ENCODE measurements around the gene POU6F1. TPM values are rescaled to one million over a fixed set of nuclear protein-coding genes. Genes with fewer than 3 reads are reported as not detected.

Gene POU6F1
- total and polyA plus RNA-seq, 5 donors from 2014 or later: 0.74 to 25.1 (median 2.5) TPM

DNA sequence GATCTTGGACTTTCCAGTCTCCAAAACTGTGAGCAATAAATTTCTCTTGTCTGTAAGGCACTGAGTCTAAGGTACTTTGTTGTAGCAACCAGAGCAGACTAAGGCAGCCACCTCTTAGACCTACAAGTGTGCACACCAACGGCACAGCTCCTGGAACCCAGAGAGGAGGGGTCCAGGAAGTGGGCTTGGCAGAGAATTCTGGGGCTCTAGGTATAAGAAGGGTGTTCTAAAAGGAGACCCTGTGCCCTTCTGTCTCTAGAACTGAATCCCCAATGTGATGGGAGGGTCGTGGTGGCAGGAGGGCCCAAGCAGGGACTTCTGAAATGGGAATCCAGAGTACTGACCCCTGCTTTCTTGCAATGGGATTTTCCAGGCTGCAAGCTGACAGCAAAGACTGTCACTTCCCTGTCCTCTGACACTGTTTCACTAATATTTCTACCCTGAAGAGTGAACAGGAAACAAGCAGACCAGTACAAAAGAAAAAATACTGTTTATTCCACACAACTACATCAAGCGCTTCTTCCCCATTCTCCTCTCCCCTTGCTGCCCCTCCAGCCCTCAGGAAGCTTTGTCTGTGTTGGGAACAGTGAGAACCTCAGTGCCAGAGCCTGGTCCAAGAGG is 31.3 kb downstream of the POU6F1 start:
- no peak for ATAC-seq (ENCODE audit: low read depth in 2 of 2)
- H3K27ac Mint-ChIP-seq: peak overlapping the region in 1 of 3 donors; percentile 10
- H3K9me3 ChIP-seq (ENCODE audit: control insufficient read depth in 2 of 2, low read length in 2 of 2): no peaks in the 10 kb centered on the region
- H3K36me3 Mint-ChIP-seq: peaks cover 15% of the 10 kb centered on the region
- peaks cover 15% of the 10 kb centered on the region for H3K36me3 ChIP-seq (ENCODE audit: control insufficient read depth, insufficient read depth, low read length)
- H3K27me3 Mint-ChIP-seq: no peaks in the 10 kb centered on the region
- no peak for DNase-seq
- H3K4me3 Mint-ChIP-seq: no peak overlapping the region
- peaks cover 0 to 2% (median 0%) of the 10 kb centered on the region in 7 donors for H3K9me3 Mint-ChIP-seq
- no peak overlapping the region for H3K4me3 ChIP-seq (ENCODE audit: low read depth, low read length)
- H3K4me1 ChIP-seq (ENCODE audit: control insufficient read depth, insufficient read depth, low read length, poor library complexity, severe bottlenecking): no peaks in the 10 kb centered on the region
- no peaks in the 10 kb centered on the region for H3K4me1 Mint-ChIP-seq
- peaks cover 2% of the 10 kb centered on the region for H3K27me3 ChIP-seq (ENCODE audit: control insufficient read depth, insufficient read depth, low read length)
- H3K27ac ChIP-seq (ENCODE audit: insufficient read depth, low read length, poor library complexity, severe bottlenecking): no peak overlapping the region

DNA sequence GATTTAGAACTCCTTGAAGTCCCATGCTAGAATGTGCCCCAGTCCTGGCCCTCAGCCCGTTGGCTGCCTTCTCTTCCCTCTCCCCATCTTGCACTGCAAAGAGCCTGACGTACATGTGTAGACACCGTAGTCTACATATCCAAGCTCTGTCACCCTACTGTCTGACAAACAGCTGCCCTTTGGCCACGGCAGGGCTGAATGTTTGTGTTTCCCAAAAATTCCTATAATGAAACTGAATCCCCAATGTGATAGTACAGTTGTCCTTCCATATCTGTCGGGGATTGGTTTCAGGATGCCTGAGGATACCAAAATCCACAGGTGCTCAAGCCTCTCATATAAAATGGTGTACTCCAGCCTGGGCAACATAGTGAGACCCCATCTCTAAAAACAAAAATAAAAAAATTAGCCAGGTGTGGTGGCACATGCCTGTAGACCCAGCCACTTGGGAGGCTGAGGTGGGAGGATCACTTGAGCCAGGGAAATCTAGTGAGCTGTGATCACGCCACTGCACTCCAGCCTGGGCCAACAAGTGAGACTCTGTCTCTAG is 32.6 kb downstream of the POU6F1 start:
- Mint-ChIP-seq H3K4me3 (no peak overlapping the region), H3K36me3 (peaks cover 3% of the 10 kb centered on the region), H3K4me1 (no peaks in the 10 kb centered on the region), H3K9me3 (peaks cover 0 to 2% (median 0%) of the 10 kb centered on the region in 7 donors), H3K27ac (no peak overlapping the region), H3K27me3 (no peaks in the 10 kb centered on the region)
- H3K9me3 ChIP-seq (ENCODE audit: control insufficient read depth in 2 of 2, low read length in 2 of 2): no peaks in the 10 kb centered on the region
- H3K27ac ChIP-seq (ENCODE audit: insufficient read depth, low read length, poor library complexity, severe bottlenecking): no peak overlapping the region
- H3K36me3 ChIP-seq (ENCODE audit: control insufficient read depth, insufficient read depth, low read length): peaks cover 6% of the 10 kb centered on the region
- ATAC-seq (ENCODE audit: low read depth in 2 of 2) (no peak), DNase-seq (no peak)
- no peak overlapping the region for H3K4me3 ChIP-seq (ENCODE audit: low read depth, low read length)
- H3K27me3 ChIP-seq (ENCODE audit: control insufficient read depth, insufficient read depth, low read length): peaks cover 2% of the 10 kb centered on the region
- H3K4me1 ChIP-seq (ENCODE audit: control insufficient read depth, insufficient read depth, low read length, poor library complexity, severe bottlenecking): no peaks in the 10 kb centered on the region

DNA sequence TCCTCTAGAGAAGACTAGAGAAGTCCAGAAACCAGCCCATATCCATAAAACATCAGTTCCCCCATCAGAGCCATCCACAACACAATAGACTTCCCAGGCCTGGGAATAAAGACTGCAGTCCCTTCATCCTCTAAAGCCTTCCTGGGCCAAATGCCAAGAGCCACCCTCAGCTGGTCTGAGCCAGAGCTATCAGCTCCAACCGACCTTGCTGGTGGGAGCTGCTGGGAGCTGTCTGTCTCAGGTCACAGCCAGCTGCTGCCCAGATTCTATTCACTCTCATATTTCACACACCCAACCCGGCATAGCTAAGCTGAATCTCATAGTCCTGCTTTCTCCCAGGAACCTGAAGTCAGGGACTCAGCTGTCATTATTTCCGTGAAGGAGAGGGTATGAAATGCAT is 34.0 kb downstream of the POU6F1 start:
- H3K9me3 Mint-ChIP-seq: peaks cover 0 to 2% (median 0%) of the 10 kb centered on the region in 7 donors

DNA sequence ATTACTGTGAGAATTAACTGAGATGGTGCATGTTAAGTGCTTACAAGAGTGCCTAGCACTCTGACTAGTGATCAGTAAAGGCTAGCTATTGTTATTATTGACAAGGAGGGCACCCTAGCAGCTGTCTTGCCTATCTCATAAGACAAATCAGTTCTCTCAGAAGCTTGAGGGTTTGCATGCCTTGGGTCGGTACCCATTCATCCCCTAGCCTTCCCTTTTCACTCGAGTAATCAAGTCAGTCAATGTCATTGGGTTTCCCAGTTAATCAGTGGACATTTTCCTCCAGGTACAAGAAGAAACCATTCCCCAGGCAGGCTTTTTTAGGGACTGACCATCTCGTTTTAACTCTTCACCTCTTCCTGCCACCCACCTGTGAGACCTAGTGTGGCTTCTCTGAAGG is 34.5 kb downstream of the POU6F1 start:
- Mint-ChIP-seq H3K27me3 (no peaks in the 10 kb centered on the region), H3K9me3 (peaks cover 0 to 2% (median 0%) of the 10 kb centered on the region in 7 donors), H3K4me3 (no peak overlapping the region), H3K27ac (peak overlapping the region in 1 of 3 donors; percentile 7), H3K4me1 (no peaks in the 10 kb centered on the region), H3K36me3 (no peaks in the 10 kb centered on the region)
- DNase-seq (no peak), ATAC-seq (ENCODE audit: low read depth in 2 of 2) (no peak)
- no peaks in the 10 kb centered on the region for H3K36me3 ChIP-seq (ENCODE audit: control insufficient read depth, insufficient read depth, low read length)
- no peak overlapping the region for H3K4me3 ChIP-seq (ENCODE audit: low read depth, low read length)
- no peak overlapping the region for H3K27ac ChIP-seq (ENCODE audit: insufficient read depth, low read length, poor library complexity, severe bottlenecking)
- H3K9me3 ChIP-seq (ENCODE audit: control insufficient read depth in 2 of 2, low read length in 2 of 2): no peaks in the 10 kb centered on the region
- no peaks in the 10 kb centered on the region for H3K4me1 ChIP-seq (ENCODE audit: control insufficient read depth, insufficient read depth, low read length, poor library complexity, severe bottlenecking)
- peaks cover 2% of the 10 kb centered on the region for H3K27me3 ChIP-seq (ENCODE audit: control insufficient read depth, insufficient read depth, low read length)

More for the DNA sequence above, 34.0 kb downstream of the POU6F1 start:
- Mint-ChIP-seq H3K36me3 (no peaks in the 10 kb centered on the region), H3K27me3 (no peaks in the 10 kb centered on the region), H3K4me1 (no peaks in the 10 kb centered on the region), H3K4me3 (no peak overlapping the region), H3K27ac (peak overlapping the region in 1 of 3 donors; percentile 7)
- Histone ChIP-seq H3K4me1 (ENCODE audit: control insufficient read depth, insufficient read depth, low read length, poor library complexity, severe bottlenecking) (no peaks in the 10 kb centered on the region), H3K27ac (ENCODE audit: insufficient read depth, low read length, poor library complexity, severe bottlenecking) (no peak overlapping the region), H3K27me3 (ENCODE audit: control insufficient read depth, insufficient read depth, low read length) (peaks cover 2% of the 10 kb centered on the region), H3K4me3 (ENCODE audit: low read depth, low read length) (no peak overlapping the region), H3K36me3 (ENCODE audit: control insufficient read depth, insufficient read depth, low read length) (no peaks in the 10 kb centered on the region), H3K9me3 (ENCODE audit: control insufficient read depth in 2 of 2, low read length in 2 of 2) (no peaks in the 10 kb centered on the region)
- DNase-seq (no peak), ATAC-seq (ENCODE audit: low read depth in 2 of 2) (no peak)

DNA sequence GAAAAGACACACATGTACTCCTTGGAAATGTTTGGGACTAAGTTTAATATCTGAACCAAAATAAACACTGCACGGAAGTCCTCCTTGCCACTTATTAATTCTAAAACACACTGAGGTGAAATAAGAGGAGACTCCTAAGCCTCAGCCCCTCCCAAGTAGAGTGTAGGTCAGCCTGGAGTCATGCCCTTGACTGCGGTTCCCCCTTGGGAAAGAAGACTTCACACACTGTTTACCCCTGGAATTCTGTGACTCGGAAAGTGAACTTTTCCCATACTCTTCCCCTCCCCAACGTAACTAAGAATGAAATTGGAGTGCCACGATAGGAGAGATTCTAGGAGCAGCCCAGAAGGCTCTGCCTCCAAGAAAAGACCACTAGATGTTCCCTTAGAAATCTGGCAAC is 36.3 kb downstream of the POU6F1 start:
- ATAC-seq (ENCODE audit: low read depth in 2 of 2) (no peak), DNase-seq (no peak)
- Histone ChIP-seq H3K4me3 (ENCODE audit: low read depth, low read length) (no peak overlapping the region), H3K36me3 (ENCODE audit: control insufficient read depth, insufficient read depth, low read length) (no peaks in the 10 kb centered on the region), H3K27ac (ENCODE audit: insufficient read depth, low read length, poor library complexity, severe bottlenecking) (no peak overlapping the region), H3K9me3 (ENCODE audit: control insufficient read depth in 2 of 2, low read length in 2 of 2) (no peaks in the 10 kb centered on the region), H3K27me3 (ENCODE audit: control insufficient read depth, insufficient read depth, low read length) (peaks cover 2% of the 10 kb centered on the region), H3K4me1 (ENCODE audit: control insufficient read depth, insufficient read depth, low read length, poor library complexity, severe bottlenecking) (no peaks in the 10 kb centered on the region)
- Mint-ChIP-seq H3K36me3 (no peaks in the 10 kb centered on the region), H3K4me3 (no peak overlapping the region), H3K27ac (peak overlapping the region in 1 of 3 donors; percentile 49), H3K27me3 (no peaks in the 10 kb centered on the region), H3K9me3 (peaks cover 0 to 2% (median 0%) of the 10 kb centered on the region in 7 donors), H3K4me1 (no peaks in the 10 kb centered on the region)

DNA sequence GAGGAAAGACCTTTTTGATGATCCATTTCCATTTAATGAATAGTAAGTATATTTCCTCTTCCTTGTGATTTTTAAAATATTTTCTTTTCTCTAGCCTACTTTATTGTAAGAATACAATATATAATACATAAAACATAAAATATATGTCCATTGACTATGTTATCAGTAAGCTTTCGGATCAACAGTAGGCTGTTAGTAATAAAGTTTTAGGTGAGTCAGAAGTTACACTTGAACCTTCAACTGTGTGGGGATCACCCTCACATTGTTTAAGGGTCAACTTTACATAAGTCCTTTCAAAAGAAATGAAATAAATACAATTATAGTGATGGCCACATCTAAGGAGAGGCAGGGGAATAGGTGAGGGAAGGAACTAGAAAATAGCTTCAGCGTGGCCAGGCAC is 40.0 kb downstream of the POU6F1 start:
- Mint-ChIP-seq H3K27me3 (no peaks in the 10 kb centered on the region), H3K4me1 (peaks cover 0 to 4% (median 3%) of the 10 kb centered on the region in 4 donors), H3K27ac (no peak overlapping the region), H3K36me3 (no peaks in the 10 kb centered on the region), H3K4me3 (no peak overlapping the region), H3K9me3 (no peaks in the 10 kb centered on the region)
- H3K27me3 ChIP-seq (ENCODE audit: control insufficient read depth, insufficient read depth, low read length): no peaks in the 10 kb centered on the region
- H3K4me1 ChIP-seq (ENCODE audit: control insufficient read depth, insufficient read depth, low read length, poor library complexity, severe bottlenecking): no peaks in the 10 kb centered on the region
- no peaks in the 10 kb centered on the region for H3K36me3 ChIP-seq (ENCODE audit: control insufficient read depth, insufficient read depth, low read length)
- no peak overlapping the region for H3K27ac ChIP-seq (ENCODE audit: insufficient read depth, low read length, poor library complexity, severe bottlenecking)
- ATAC-seq (ENCODE audit: low read depth in 2 of 2) (no peak), DNase-seq (no peak)
- H3K9me3 ChIP-seq (ENCODE audit: control insufficient read depth in 2 of 2, low read length in 2 of 2): no peaks in the 10 kb centered on the region
- no peak overlapping the region for H3K4me3 ChIP-seq (ENCODE audit: low read depth, low read length)

DNA sequence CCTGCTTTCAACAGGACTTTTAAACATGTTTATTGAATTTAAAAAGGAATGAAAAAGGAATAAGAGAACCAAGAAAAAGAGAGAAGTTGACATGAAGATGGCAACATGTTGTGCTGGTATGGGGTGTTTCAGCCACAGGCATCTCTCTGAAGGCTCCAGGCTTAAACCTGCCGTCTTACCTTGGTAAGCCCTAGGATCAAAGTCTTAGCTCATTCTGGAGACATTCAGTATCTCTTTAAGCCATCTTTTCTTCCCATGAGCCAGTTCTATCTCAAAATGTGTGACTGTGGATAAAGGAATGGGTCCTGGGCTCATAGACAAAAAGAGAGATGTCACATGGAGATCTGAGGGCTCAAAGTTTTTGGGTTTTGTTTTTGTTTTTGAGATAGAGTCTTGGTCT is 43.4 kb downstream of the POU6F1 start:
- H3K27me3 Mint-ChIP-seq: no peaks in the 10 kb centered on the region
- peaks cover 7 to 15% (median 11%) of the 10 kb centered on the region in 4 donors for H3K4me1 Mint-ChIP-seq
- Histone ChIP-seq H3K27ac (ENCODE audit: insufficient read depth, low read length, poor library complexity, severe bottlenecking) (no peak overlapping the region), H3K36me3 (ENCODE audit: control insufficient read depth, insufficient read depth, low read length) (no peaks in the 10 kb centered on the region), H3K4me1 (ENCODE audit: control insufficient read depth, insufficient read depth, low read length, poor library complexity, severe bottlenecking) (peaks cover 17% of the 10 kb centered on the region), H3K4me3 (ENCODE audit: low read depth, low read length) (no peak overlapping the region), H3K9me3 (ENCODE audit: control insufficient read depth in 2 of 2, low read length in 2 of 2) (no peaks in the 10 kb centered on the region), H3K27me3 (ENCODE audit: control insufficient read depth, insufficient read depth, low read length) (no peaks in the 10 kb centered on the region)
- H3K27ac Mint-ChIP-seq: peak overlapping the region in 1 of 3 donors; percentile 83
- ATAC-seq (ENCODE audit: low read depth in 2 of 2) (no peak), DNase-seq (no peak)
- H3K9me3 Mint-ChIP-seq: no peaks in the 10 kb centered on the region
- peak overlapping the region in 3 of 4 donors; percentile 86 to 93 (median 86) for H3K4me3 Mint-ChIP-seq
- H3K36me3 Mint-ChIP-seq: no peaks in the 10 kb centered on the region
